OCI-LY7 (cell line): Measurements from ENCODE around the gene AFF2. TPM values are rescaled to one million over a fixed set of nuclear protein-coding genes. Genes with fewer than 3 reads are reported as not detected.

Source experiments
- BruUV-seq: library from RNA; stranded (reverse); fragments of 400-500 nt; replicated peaks from 2 replicates; lab custom pipeline; 2021; lab: Mats Ljungman, UMichigan
- CTCF ChIA-PET: fragments of 300-600 bp; sonication (Branson Sonifier 250); formaldehyde crosslinking; loops from one replicate; lab custom pipeline; 2022; ENCODE audit warnings: antibody characterized with exemption; ENCODE audit not compliant: unreplicated experiment; lab: Charles Lee
- POLR2A ChIA-PET: fragments of 300-600 bp; sonication (Branson Sonifier 250); formaldehyde crosslinking; loops from one replicate; lab custom pipeline; 2022; ENCODE audit warnings: antibody characterized with exemption; lab: Charles Lee
- DNase-seq: peaks from one replicate; pipeline ENCODE4 v3.0.0-alpha.2; 2015; ENCODE audit warnings: low spot score
- H2AFZ ChIP-seq: fragments of 200-600 bp; sonication (generic), shearing (Covaris generic); 2 replicates; pipeline ENCODE4 v1.6.1; 2014; ENCODE audit warnings: mild to moderate bottlenecking, antibody characterized with exemption, low read length, moderate library complexity
- H3K27ac ChIP-seq: fragments of 200-600 bp; sonication (generic); 2 replicates; pipeline ENCODE4 v1.5.1; 2014; ENCODE audit warnings: mixed run types, low read depth, mild to moderate bottlenecking, moderate library complexity, low read length, inconsistent platforms; ENCODE audit not compliant: poor library complexity, severe bottlenecking
- H3K36me3 ChIP-seq: fragments of 200-600 bp; sonication (generic); 2 replicates; pipeline ENCODE4 v1.6.1; 2014; ENCODE audit warnings: mild to moderate bottlenecking, antibody characterized with exemption, low read length, moderate library complexity, mixed read lengths; ENCODE audit not compliant: insufficient read depth
- H3K4me1 ChIP-seq: fragments of 200-600 bp; sonication (generic); 2 replicates; pipeline ENCODE4 v1.5.1; 2014; ENCODE audit warnings: mild to moderate bottlenecking, low read length; ENCODE audit not compliant: insufficient read depth, poor library complexity, severe bottlenecking
- H3K4me2 ChIP-seq: fragments of 200-600 bp; sonication (generic); 2 replicates; pipeline ENCODE4 v1.6.1; 2014; ENCODE audit warnings: mild to moderate bottlenecking, low read length
- H3K4me3 ChIP-seq: fragments of 200-600 bp; sonication (generic); 2 replicates; pipeline ENCODE4 v1.5.1; 2014; ENCODE audit warnings: mild to moderate bottlenecking, low read depth, low read length; ENCODE audit not compliant: poor library complexity, severe bottlenecking
- H3K79me2 ChIP-seq: fragments of 200-600 bp; sonication (generic); 2 replicates; pipeline ENCODE4 v1.6.1; 2016; ENCODE audit warnings: low read depth, mild to moderate bottlenecking, low read length, moderate library complexity, mixed read lengths; ENCODE audit not compliant: insufficient read depth
- H3K9me2 ChIP-seq: fragments of 200-600 bp; sonication (generic); 2 replicates; pipeline ENCODE4 v1.6.1; 2016; ENCODE audit warnings: mild to moderate bottlenecking, low read length, mixed read lengths; ENCODE audit not compliant: insufficient read depth
- H3K9me3 ChIP-seq: fragments of 200-600 bp; sonication (generic); 2 replicates; pipeline ENCODE4 v1.6.1; 2014; ENCODE audit warnings: mild to moderate bottlenecking, mixed run types, low read length, mixed read lengths
- H4K20me1 ChIP-seq: fragments of 200-600 bp; sonication (generic); 2 replicates; pipeline ENCODE4 v1.6.1; 2014; ENCODE audit warnings: mild to moderate bottlenecking, antibody characterized with exemption, low read length, moderate library complexity, mixed read lengths; ENCODE audit not compliant: insufficient read depth
- EZH2phosphoT487 ChIP-seq: fragments of 200-600 bp; sonication (generic); IDR thresholded peaks from 2 replicates; pipeline ENCODE4 v1.6.1; 2018; ENCODE audit warnings: low read depth, borderline replicate concordance, mild to moderate bottlenecking, mixed run types, antibody characterized with exemption, low read length, moderate library complexity, mixed read lengths
- intact Hi-C: fragments of 100-400 bp; cut with micrococcal nuclease; formaldehyde crosslinking; loops from one replicate; pipeline ENCODE4 v1.10.0; 2022; ENCODE audit not compliant: unreplicated experiment
- total RNA-seq, 2 experiments: library from RNA; depleted of rRNA in 1 of 2; stranded (reverse); fragments of >200 nt in 1 of 2; shearing (Covaris generic) in 1 of 2; gene quantifications; 2 replicates each; pipeline ENCODE4 v1.2.3, GENCODE V29; 2014 to 2022
- TF ChIP-seq, protein P1 (sequence below): fragments of 200-600 bp; sonication (generic); conservative IDR thresholded peaks from 2 replicates; pipeline ENCODE4 v1.5.1; 2014; ENCODE audit warnings: mild to moderate bottlenecking, antibody characterized with exemption, low read length, moderate library complexity, mixed read lengths

The AFF2 gene
- total RNA-seq, 2 experiments from 2014 or later, result 102 to 106 TPM

DNA sequence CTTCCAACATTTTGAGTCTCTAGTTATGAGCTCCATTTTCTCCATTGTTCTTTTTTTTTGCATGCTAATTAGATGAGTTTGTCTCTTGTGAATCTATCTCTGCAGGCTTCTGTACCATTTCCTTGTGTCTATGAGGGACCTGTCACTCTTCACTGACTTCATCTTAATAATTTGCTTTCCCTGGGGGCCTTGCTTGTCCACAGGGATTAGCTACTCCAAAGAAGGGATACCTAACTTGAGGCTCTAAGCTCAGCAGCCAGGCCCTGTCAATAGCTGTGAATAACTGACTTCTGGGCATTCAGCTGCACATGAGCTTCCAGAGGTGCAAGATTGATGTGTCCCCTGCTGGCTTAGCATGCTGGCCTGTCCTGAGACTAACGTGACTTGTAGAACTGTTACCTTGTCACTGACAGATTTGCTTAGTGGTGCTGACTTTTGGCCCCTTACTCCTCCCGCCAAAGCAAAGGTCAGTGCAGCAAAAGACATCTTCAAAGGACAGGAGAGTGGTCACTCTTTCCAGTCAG, 124.6 kb downstream of the AFF2 start:
- Histone ChIP-seq H2AFZ (no peak overlapping the region), H3K27ac (no peak overlapping the region), H3K4me1 (peaks cover 23% of the 10 kb centered on the region), H3K79me2 (peaks cover 90% of the 10 kb centered on the region), H3K4me2 (no peak overlapping the region), H3K9me2 (no peaks in the 10 kb centered on the region), H3K36me3 (no peaks in the 10 kb centered on the region), H3K4me3 (no peak overlapping the region), H4K20me1 (no peaks in the 10 kb centered on the region), H3K9me3 (no peaks in the 10 kb centered on the region)
- intact Hi-C loops, result no loop called here
- DNase-seq, result no peak
- TF ChIP-seq, protein P1, sequence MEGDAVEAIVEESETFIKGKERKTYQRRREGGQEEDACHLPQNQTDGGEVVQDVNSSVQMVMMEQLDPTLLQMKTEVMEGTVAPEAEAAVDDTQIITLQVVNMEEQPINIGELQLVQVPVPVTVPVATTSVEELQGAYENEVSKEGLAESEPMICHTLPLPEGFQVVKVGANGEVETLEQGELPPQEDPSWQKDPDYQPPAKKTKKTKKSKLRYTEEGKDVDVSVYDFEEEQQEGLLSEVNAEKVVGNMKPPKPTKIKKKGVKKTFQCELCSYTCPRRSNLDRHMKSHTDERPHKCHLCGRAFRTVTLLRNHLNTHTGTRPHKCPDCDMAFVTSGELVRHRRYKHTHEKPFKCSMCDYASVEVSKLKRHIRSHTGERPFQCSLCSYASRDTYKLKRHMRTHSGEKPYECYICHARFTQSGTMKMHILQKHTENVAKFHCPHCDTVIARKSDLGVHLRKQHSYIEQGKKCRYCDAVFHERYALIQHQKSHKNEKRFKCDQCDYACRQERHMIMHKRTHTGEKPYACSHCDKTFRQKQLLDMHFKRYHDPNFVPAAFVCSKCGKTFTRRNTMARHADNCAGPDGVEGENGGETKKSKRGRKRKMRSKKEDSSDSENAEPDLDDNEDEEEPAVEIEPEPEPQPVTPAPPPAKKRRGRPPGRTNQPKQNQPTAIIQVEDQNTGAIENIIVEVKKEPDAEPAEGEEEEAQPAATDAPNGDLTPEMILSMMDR, result no peak
- TF ChIP-seq EZH2phosphoT487, result no peak
- BruUV-seq, result no TSS peak
- POLR2A ChIA-PET, result interaction anchor here (0.9 to 1.7 kb wide), 4 partner anchors 11 to 86 kb away, joined by 3 to 4 read pairs (median 3); no protein-coding TSS in a partner anchor
- CTCF ChIA-PET, result no interaction called here

DNA sequence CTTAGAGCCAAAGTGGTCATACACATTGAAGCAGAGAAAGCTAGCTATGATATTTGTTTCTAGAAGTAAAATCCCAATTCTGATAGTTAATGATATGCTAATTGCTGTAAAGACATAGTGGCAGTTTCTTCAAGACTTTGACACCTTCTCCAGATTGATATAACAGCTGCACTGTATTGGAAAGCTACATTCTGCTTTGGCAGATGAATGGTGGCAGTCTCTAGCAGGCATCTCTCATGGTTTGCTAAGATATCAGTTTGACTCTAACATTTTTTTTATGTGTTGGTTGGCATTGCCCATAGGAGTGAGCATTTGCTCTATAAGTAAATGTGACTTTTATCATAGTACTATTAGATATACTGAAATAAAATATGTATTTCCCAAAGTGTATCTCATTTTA, 128.2 kb downstream of the AFF2 start:
- Histone ChIP-seq H3K4me1 (peaks cover 24% of the 10 kb centered on the region), H2AFZ (no peak overlapping the region), H4K20me1 (no peaks in the 10 kb centered on the region), H3K79me2 (peaks cover 84% of the 10 kb centered on the region), H3K9me3 (no peaks in the 10 kb centered on the region), H3K4me2 (no peak overlapping the region), H3K4me3 (no peak overlapping the region), H3K27ac (no peak overlapping the region), H3K36me3 (no peaks in the 10 kb centered on the region), H3K9me2 (no peaks in the 10 kb centered on the region)
- BruUV-seq, result no TSS peak
- TF ChIP-seq EZH2phosphoT487, result no peak
- TF ChIP-seq, protein P1, result no peak
- no peak for DNase-seq
- ChIA-PET POLR2A (interaction anchor here (1.2 kb wide), 1 partner anchor 11 kb away, joined by 3 read pairs; no protein-coding TSS in a partner anchor), CTCF (no interaction called here)
- intact Hi-C loops, result no loop called here

DNA sequence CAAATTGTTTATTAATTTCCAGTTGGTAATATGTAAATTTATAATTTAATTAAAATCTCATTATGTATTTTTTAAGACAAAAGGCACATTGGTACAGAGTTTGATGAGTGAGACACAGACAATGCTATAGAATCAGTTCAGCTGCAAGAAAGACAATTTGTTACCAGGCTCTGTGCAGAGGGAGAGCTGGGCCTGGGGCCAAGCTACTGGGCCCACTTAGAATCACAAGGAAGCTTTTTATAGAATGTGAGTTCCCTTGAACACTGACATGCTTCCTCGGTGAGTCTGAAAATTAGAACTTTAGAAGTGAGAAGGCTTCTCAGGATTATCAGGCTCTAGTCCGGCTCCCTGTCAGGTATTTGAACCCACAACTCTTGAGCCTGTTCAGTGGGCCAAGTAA, 129.0 kb downstream of the AFF2 start:
- H3K27ac ChIP-seq, result no peak overlapping the region
- POLR2A ChIA-PET, result interaction anchor here (1.1 to 1.2 kb wide), 2 partner anchors 11 to 12 kb away, joined by 3 read pairs; no protein-coding TSS in a partner anchor
- no TSS peak for BruUV-seq

More for the DNA sequence above, 129.0 kb downstream of the AFF2 start:
- Histone ChIP-seq H4K20me1 (no peaks in the 10 kb centered on the region), H3K9me3 (no peaks in the 10 kb centered on the region), H3K4me1 (peaks cover 22% of the 10 kb centered on the region), H2AFZ (no peak overlapping the region), H3K9me2 (no peaks in the 10 kb centered on the region), H3K4me2 (no peak overlapping the region), H3K36me3 (no peaks in the 10 kb centered on the region), H3K79me2 (peaks cover 84% of the 10 kb centered on the region; the same call in 1 of the 2 replicates), H3K4me3 (no peak overlapping the region)
- intact Hi-C loops, result no loop called here
- CTCF ChIA-PET, result no interaction called here
- TF ChIP-seq EZH2phosphoT487, result no peak
- TF ChIP-seq, protein P1, result no peak
- no peak for DNase-seq
